HEK293T (cell line): Measurements from ENCODE around the gene NUDT16.

Experiments used
- BHLHE40 ChIP-seq: fragments of 450-650 bp; IDR thresholded peaks from 2 replicates; pipeline ENCODE4 v1.6.1; 2016; ENCODE audit warnings: mild to moderate bottlenecking, moderate library complexity, borderline replicate concordance
- ELF4 ChIP-seq: fragments of 450-650 bp; IDR thresholded peaks from 2 replicates; pipeline ENCODE4 v1.6.1; 2017; ENCODE audit warnings: antibody characterized with exemption
- FOXA1 ChIP-seq: fragments of 450-650 bp; IDR thresholded peaks from 2 replicates; pipeline ENCODE4 v1.6.1; 2016; ENCODE audit warnings: mild to moderate bottlenecking
- FOXK2 ChIP-seq: fragments of 450-650 bp; IDR thresholded peaks from 2 replicates; pipeline ENCODE4 v1.6.1; 2016; ENCODE audit warnings: mild to moderate bottlenecking
- FOXM1 ChIP-seq: fragments of 450-650 bp; IDR thresholded peaks from 2 replicates; pipeline ENCODE4 v1.6.1; 2017; ENCODE audit warnings: mild to moderate bottlenecking, borderline replicate concordance
- HDGF ChIP-seq: fragments of 450-650 bp; IDR thresholded peaks from 2 replicates; pipeline ENCODE4 v1.6.1; 2017; ENCODE audit warnings: antibody characterized with exemption, borderline replicate concordance
- L3MBTL2 ChIP-seq: fragments of 450-650 bp; conservative IDR thresholded peaks from 2 replicates; pipeline ENCODE4 v1.6.1; 2016; ENCODE audit warnings: mild to moderate bottlenecking
- SP1 ChIP-seq: fragments of 450-650 bp; IDR thresholded peaks from 2 replicates; pipeline ENCODE4 v1.6.1; 2017
- SUZ12 ChIP-seq: fragments of 450-650 bp; IDR thresholded peaks from 2 replicates; pipeline ENCODE4 v1.6.1; 2016; ENCODE audit warnings: mild to moderate bottlenecking
- TARDBP ChIP-seq: fragments of 450-650 bp; IDR thresholded peaks from 2 replicates; pipeline ENCODE4 v1.6.1; 2016
- ZNF384 ChIP-seq: fragments of 450-650 bp; IDR thresholded peaks from 2 replicates; pipeline ENCODE4 v1.6.1; 2016

- TF ChIP-seq TARDBP, result no peak
- TF ChIP-seq BHLHE40, result no peak
- TF ChIP-seq FOXA1, result no peak
- no peak for TF ChIP-seq ZNF384
- TF ChIP-seq ELF4, result no peak
- no peak for TF ChIP-seq SP1
- no peak for TF ChIP-seq FOXK2
- TF ChIP-seq L3MBTL2, result no peak
- no peak for TF ChIP-seq HDGF
- no peak for TF ChIP-seq SUZ12
- TF ChIP-seq FOXM1, result no peak
Observed at GRCh38 chr3:131390331-131390730, 8.8 kb downstream of the NUDT16 start.
